HG03066 (cell line): Measurements from ENCODE around the gene ELK3.

ENCODE experiments used
- ATAC-seq: cut with Tn5 transposase; IDR thresholded peaks from one replicate; pipeline ENCODE4 v1.9.1; 2021; ENCODE audit warnings: low read depth; ENCODE audit not compliant: unreplicated experiment

The ELK3 gene

GRCh38 chr12:96193725-96194575 lies at the start of gene ELK3:
TSS of gene ELK3 (plus strand) at chr12:96194375.
- peak; percentile 53 for ATAC-seq

- no peak for ATAC-seq
Observed at GRCh38 chr12:96146747-96147146, 47.4 kb upstream of the ELK3 start.

GRCh38 chr12:96150442-96150841 lies 43.7 kb upstream of the ELK3 start:
- ATAC-seq: no peak

GRCh38 chr12:96152164-96152563 lies 42.0 kb upstream of the ELK3 start:
- no peak for ATAC-seq

GRCh38 chr12:96153131-96153725 lies 40.9 kb upstream of the ELK3 start:
- no peak for ATAC-seq

- no peak for ATAC-seq
Observed at GRCh38 chr12:96155181-96155580, 39.0 kb upstream of the ELK3 start.

- ATAC-seq: no peak
Observed at GRCh38 chr12:96155781-96156180, 38.4 kb upstream of the ELK3 start.

GRCh38 chr12:96156211-96156610 lies 38.0 kb upstream of the ELK3 start:
- ATAC-seq: no peak

- ATAC-seq: no peak
Observed at GRCh38 chr12:96157427-96157826, 36.7 kb upstream of the ELK3 start.

GRCh38 chr12:96164951-96165811 lies 29.0 kb upstream of the ELK3 start:
- ATAC-seq: no peak

- no peak for ATAC-seq
Observed at GRCh38 chr12:96166765-96167164, 27.4 kb upstream of the ELK3 start.

GRCh38 chr12:96167492-96167891 lies 26.7 kb upstream of the ELK3 start:
- ATAC-seq: no peak

GRCh38 chr12:96170328-96170727 lies 23.8 kb upstream of the ELK3 start:
- ATAC-seq: no peak

GRCh38 chr12:96170762-96171161 lies 23.4 kb upstream of the ELK3 start:
- no peak for ATAC-seq

GRCh38 chr12:96171905-96172304 lies 22.3 kb upstream of the ELK3 start:
- ATAC-seq: no peak

- no peak for ATAC-seq
Observed at GRCh38 chr12:96172981-96173380, 21.2 kb upstream of the ELK3 start.

GRCh38 chr12:96176575-96176974 lies 17.6 kb upstream of the ELK3 start:
- no peak for ATAC-seq

GRCh38 chr12:96177013-96177412 lies 17.2 kb upstream of the ELK3 start:
- ATAC-seq: no peak

GRCh38 chr12:96183734-96184370 lies 10.3 kb upstream of the ELK3 start:
- no peak for ATAC-seq

GRCh38 chr12:96185914-96186313 lies 8.3 kb upstream of the ELK3 start:
- no peak for ATAC-seq
